Astrocyte of the spinal cord (primary cell): ENCODE data around the gene JCHAIN.

Experiments
- DNase-seq: peaks from one replicate; pipeline ENCODE4 v3.0.0; 2011; ENCODE audit warnings: low read depth, low spot score
- H3K4me3 ChIP-seq: 2 replicates; pipeline ENCODE4 v1.5.1; 2011; ENCODE audit warnings: low read depth, mild to moderate bottlenecking, low read length, moderate library complexity
- in situ Hi-C: cut with HindIII; loops from 2 replicates; pipeline ENCODE4 v1.10.0; 2017; ENCODE audit warnings: low sequenced_read_pairs
- TF ChIP-seq, protein P1 (sequence below): IDR thresholded peaks from 2 replicates; pipeline ENCODE4 v1.5.1; 2012; ENCODE audit warnings: low read depth, mild to moderate bottlenecking, low read length, inconsistent platforms

The JCHAIN gene

DNA sequence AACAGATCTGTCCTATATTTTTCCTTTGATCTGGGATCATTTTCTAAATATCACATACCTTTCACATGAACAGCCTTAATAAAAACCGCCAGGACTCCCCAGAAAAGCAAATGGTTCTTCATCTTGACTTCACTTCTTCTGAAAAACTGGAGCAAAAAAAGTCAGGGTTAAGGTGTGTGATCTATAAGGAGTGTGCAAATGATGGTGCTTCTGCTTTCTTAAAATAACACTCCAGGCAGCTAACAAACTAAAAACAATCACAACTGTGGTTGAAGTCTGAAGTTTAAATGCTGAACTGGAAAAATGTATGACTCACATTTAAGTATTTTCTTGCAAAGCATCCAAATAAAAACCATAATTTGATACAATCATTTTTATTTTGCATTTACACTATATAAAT, at the start of gene JCHAIN:
Gene JCHAIN (minus strand): TSS at position 140 of the 400 bp plus-strand sequence. CDS start 18 bp downstream, at position 122.
- no peak within 1 kb of the TSS for H3K4me3 ChIP-seq
- DNase-seq, result peak; percentile 16
- TF ChIP-seq, protein P1, sequence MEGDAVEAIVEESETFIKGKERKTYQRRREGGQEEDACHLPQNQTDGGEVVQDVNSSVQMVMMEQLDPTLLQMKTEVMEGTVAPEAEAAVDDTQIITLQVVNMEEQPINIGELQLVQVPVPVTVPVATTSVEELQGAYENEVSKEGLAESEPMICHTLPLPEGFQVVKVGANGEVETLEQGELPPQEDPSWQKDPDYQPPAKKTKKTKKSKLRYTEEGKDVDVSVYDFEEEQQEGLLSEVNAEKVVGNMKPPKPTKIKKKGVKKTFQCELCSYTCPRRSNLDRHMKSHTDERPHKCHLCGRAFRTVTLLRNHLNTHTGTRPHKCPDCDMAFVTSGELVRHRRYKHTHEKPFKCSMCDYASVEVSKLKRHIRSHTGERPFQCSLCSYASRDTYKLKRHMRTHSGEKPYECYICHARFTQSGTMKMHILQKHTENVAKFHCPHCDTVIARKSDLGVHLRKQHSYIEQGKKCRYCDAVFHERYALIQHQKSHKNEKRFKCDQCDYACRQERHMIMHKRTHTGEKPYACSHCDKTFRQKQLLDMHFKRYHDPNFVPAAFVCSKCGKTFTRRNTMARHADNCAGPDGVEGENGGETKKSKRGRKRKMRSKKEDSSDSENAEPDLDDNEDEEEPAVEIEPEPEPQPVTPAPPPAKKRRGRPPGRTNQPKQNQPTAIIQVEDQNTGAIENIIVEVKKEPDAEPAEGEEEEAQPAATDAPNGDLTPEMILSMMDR, result no peak
- in situ Hi-C loops, result no loop called here

DNA sequence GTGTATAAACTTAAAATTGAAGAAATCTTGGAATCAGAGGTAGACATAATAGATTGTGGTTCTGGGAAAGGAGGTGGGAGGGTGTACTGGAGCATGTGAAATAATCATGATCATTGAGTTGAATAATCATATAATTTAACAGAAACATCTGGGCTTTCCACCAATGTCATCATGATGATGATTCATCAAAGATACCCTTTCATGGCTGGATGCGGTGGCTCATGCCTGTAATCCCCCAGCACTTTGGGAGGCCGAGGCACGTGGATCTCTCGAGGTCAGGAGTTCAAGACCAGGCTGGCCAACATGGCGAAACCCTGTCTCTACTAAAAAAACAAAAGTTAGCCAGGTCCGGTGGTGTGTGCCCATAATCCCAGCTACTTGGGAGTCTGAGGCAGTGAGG, 48.8 kb upstream of the JCHAIN start:
- no peak overlapping the region for H3K4me3 ChIP-seq
- in situ Hi-C loops, result no loop called here
- TF ChIP-seq, protein P1, result no peak
- DNase-seq, result no peak

DNA sequence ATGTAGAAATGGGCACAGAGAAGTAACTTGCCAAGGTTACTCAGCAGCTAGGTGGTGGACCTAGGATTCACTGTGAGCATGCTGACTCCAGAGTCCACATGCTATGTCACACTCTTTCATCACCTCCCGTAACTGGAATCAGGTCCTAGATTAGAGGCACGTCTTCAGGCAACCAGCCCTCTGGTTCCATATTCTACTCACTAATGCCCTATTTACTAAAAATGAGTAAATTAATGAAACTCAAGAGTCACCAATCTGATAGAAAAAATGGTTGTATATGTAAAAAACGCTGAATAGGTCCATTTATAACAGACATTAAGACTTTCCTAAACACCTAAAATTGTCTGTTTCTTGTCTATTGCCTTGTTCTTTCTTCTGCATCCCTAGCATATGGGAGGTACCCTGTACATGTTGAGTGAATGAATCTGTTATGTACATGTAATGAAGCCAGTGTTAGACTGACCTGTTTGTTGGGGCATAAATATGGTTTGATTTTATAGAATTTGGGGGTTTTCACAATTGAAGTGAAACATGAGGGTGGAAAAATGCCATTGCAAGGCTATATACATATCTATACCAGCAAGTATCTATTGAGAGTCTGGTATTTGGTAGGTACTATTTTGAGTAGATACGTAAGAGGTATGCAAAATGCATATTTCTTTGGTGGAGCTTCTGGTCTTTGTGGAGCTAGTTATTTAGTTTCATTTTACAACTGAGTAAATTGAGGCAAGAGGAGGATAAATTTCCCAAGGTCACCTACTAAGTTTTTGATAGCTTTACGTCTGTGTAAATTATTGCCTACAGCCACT, 48.0 kb upstream of the JCHAIN start:
- in situ Hi-C loops, result no loop called here
- no peak for DNase-seq
- TF ChIP-seq, protein P1, result no peak

DNA sequence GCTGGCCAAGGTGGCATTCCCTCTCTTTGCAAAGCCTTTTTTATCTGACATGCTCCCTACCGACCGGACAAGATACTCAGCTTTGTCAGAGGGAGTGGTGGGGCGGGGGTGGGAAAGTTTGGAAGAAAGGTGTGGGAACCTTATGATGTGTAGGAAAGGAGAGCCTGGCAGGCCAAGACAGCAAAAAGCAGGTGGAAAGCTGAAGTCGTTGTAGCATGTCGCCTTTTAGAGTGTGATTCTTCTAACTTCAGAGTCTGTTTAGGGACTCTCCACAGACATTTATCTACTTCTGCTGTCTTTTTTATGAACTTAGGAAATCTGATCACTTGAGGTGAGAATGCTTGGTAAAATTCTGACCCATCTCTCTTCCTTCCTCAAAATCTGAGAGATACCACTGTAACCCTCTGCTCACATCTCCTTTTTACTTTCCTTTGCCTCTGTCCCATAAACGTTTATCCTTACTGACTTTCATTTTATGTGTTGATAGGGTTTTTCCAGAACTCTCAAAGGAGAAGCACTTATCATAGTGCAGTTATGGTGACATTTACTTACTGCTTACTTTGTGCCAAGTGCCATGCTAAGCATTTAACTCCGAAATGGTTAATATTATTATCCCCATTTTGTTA, 47.3 kb upstream of the JCHAIN start:
- TF ChIP-seq, protein P1, result no peak
- H3K4me3 ChIP-seq, result no peak overlapping the region
- in situ Hi-C loops, result no loop called here
- no peak for DNase-seq

More for the DNA sequence above, 48.0 kb upstream of the JCHAIN start:
- H3K4me3 ChIP-seq, result no peak overlapping the region

DNA sequence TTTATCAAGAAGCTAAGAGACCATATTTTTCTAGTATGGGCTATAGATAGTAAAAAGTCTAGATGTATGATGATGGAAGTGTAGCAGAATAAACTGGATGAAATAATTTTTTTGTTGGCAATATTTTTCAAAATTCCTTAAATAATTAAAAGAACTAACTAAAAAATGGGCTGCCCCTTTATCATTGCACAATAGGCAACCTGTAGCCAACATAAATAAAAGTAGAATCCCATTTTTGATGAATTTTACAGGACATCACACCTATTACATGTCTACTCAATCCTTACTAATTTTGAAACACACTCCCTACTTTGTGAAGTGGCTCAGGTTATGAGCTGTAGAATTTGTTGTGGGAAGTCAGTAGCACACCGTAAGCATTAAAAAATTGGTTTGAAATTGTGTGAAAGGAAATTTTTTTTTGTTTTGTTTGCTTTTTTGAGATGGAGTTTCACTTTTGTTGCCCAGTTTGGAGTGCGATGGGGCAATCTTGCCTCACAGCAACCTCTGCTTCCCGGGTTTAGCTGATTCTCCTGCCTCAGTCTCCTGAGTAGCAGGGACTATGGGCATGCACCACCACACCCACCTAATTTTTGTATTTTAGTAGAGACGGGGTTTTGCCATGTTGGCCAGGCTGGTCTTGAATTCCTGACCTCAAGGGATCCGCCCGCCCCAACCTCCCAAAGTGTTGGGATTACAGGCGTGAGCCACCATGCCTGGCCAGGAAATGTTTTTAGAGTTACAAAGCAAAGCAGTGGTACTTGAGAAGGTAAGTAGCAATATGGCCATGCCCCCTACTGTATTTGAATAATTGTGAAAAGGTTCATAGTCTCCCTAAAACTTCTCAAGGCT, 46.5 kb upstream of the JCHAIN start:
- no peak for DNase-seq
- in situ Hi-C loops, result no loop called here
- TF ChIP-seq, protein P1, result no peak
- H3K4me3 ChIP-seq, result no peak overlapping the region

DNA sequence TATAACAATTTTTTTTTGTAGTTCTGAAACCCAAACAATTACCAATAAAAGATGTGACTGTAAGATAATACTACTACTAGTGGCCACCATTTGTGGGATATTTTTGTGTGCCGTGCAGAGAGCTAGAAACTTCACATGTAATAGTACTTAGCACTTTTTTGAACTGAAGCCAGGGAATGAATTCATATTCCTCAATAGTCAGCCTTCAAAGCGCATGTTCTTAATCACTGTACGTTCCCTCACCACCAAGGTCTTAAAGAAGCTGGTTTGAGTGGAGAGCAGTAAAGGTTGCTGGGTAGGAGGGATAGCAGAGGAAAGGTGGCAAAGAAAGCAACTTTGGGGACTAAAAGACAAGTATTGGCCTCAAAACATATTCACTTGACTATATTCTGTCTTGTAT, 45.8 kb upstream of the JCHAIN start:
- in situ Hi-C loops, result no loop called here
- no peak for DNase-seq
- no peak overlapping the region for H3K4me3 ChIP-seq
- TF ChIP-seq, protein P1, result no peak
